ENCODE data around the gene LYPD6. TPM values are rescaled to one million over a fixed set of nuclear protein-coding genes. Genes with fewer than 3 reads are reported as not detected.
A peak's percentile ranks its signal among the peaks of the same experiment; 100 is the strongest.

Gene LYPD6
- total RNA-seq, 1 experiment from 2014 or later: 11.5 TPM

DNA sequence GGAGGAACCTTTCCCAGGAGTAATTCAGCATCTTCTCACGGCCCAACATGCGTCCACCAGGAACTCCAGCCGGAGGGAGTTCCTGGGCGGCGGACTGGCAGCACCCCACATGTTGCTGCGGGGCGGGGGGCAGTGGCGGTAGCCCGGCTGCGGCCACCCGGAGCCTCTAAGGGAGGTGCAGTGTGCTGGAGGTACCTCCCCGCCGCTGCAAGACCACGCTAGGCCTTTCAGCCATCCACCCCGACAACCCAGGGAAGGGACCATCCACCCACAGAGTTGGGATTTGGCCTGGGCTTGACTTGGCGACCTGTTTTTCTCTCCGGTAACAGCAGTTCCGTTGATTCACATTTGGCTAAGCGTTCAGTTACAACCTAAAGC lies 625 bp downstream of the LYPD6 start:
- Histone ChIP-seq H3K36me3 (no peaks in the 10 kb centered on the region), H3K4me1 (no peaks in the 10 kb centered on the region), H3K27me3 (no peaks in the 10 kb centered on the region), H3K27ac (peak overlapping the region; percentile 52), H3K9me3 (replicated peaks) (no peaks in the 10 kb centered on the region), H3K4me3 (peak overlapping the region; percentile 72)
- peak; percentile 23 to 46 for DNase-seq

DNA sequence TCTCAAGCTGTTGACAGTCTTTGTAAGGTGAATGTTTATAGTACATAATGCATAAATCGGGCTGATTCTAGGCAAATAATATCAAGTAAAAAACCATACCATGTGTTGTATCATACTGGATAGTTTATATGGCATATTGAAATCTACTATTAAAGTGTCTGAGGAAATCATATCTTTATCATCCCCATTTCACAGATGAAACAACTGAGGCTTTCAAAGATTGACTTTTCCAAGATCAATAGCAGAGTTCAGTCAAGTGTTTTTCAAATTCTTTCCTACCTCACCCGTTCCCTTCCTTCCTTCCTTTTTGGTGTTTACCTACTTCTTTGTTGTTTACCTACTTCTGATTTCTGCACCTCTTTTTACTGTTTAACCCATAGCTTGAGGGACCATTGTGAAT lies 2.0 kb downstream of the LYPD6 start:
- no peaks in the 10 kb centered on the region for H3K4me1 ChIP-seq
- no peaks in the 10 kb centered on the region for H3K36me3 ChIP-seq

GRCh38 chr2:149333636-149334035 lies 3.2 kb downstream of the LYPD6 start:
- Histone ChIP-seq H3K27me3 (no peaks in the 10 kb centered on the region), H3K4me1 (no peaks in the 10 kb centered on the region), H3K27ac (no peak overlapping the region), H3K4me3 (no peak overlapping the region), H3K36me3 (no peaks in the 10 kb centered on the region), H3K9me3 (replicated peaks) (no peaks in the 10 kb centered on the region; the same call in 1 of the 2 replicates)
- DNase-seq: no peak

More for the DNA sequence above, 2.0 kb downstream of the LYPD6 start:
- DNase-seq: no peak
- Histone ChIP-seq H3K27me3 (no peaks in the 10 kb centered on the region), H3K27ac (no peak overlapping the region), H3K9me3 (replicated peaks) (no peaks in the 10 kb centered on the region; the same call in 1 of the 2 replicates), H3K4me3 (no peak overlapping the region)

- H3K27me3 ChIP-seq: no peaks in the 10 kb centered on the region
- no peaks in the 10 kb centered on the region for H3K4me1 ChIP-seq
- H3K4me3 ChIP-seq: no peak overlapping the region
- no peaks in the 10 kb centered on the region; the same call in 1 of the 2 replicates for H3K9me3 ChIP-seq (replicated peaks)
- no peaks in the 10 kb centered on the region for H3K36me3 ChIP-seq
- no peak overlapping the region for H3K27ac ChIP-seq
- DNase-seq: no peak
These were observed 3.8 kb downstream of the LYPD6 start for GRCh38 chr2:149334156-149334555.

DNA sequence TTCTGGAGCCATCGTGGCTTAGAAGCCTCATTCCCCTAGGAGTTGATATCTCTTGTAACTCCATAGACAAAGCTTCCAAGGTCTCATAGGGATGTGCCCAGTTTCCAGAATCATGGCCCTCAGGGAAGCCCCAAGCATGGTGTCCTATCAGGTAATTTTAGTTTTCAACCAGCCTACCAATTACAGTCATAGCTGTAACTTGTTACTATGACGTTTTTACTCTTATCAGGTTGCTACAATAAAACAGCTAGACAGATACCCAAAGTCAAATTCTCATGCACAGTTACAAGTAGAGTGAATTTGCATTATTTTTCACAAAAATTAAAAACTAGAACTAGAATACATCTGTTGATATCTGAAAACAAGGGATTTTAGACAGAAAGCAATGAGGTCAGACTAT lies 8.9 kb downstream of the LYPD6 start:
- Histone ChIP-seq H3K9me3 (replicated peaks) (no peaks in the 10 kb centered on the region; the same call in 1 of the 2 replicates), H3K36me3 (no peaks in the 10 kb centered on the region), H3K4me3 (no peak overlapping the region), H3K27ac (no peak overlapping the region), H3K27me3 (no peaks in the 10 kb centered on the region), H3K4me1 (no peaks in the 10 kb centered on the region)
- DNase-seq: no peak

- Histone ChIP-seq H3K27me3 (no peaks in the 10 kb centered on the region), H3K9me3 (replicated peaks) (no peaks in the 10 kb centered on the region; the same call in 1 of the 2 replicates), H3K4me3 (no peak overlapping the region), H3K4me1 (no peaks in the 10 kb centered on the region), H3K36me3 (no peaks in the 10 kb centered on the region), H3K27ac (no peak overlapping the region)
- no peak for DNase-seq
These were observed 12.1 kb downstream of the LYPD6 start for GRCh38 chr2:149342509-149342908.

DNA sequence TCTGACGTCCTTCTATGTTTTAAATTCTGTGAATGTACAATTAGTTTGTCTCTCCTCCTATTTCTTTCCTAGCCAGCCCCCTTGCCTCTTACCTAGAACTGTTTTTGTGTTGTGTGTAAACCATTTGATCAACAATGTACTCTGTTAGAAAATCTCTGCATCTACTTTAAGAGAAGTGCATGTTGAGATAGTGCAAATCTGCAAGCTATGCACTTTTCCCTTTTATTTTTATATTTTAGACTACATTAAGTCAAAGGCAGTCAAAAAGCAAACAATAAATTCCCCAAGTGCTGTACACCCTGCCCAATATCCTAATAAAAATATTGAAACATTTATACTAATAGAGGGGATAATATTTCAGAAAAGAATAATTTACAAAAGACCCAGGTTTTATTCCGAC lies 13.7 kb downstream of the LYPD6 start:
- Histone ChIP-seq H3K4me3 (no peak overlapping the region), H3K36me3 (no peaks in the 10 kb centered on the region), H3K9me3 (replicated peaks) (no peaks in the 10 kb centered on the region), H3K4me1 (no peaks in the 10 kb centered on the region), H3K27me3 (no peaks in the 10 kb centered on the region), H3K27ac (no peak overlapping the region)
- no peak for DNase-seq

DNA sequence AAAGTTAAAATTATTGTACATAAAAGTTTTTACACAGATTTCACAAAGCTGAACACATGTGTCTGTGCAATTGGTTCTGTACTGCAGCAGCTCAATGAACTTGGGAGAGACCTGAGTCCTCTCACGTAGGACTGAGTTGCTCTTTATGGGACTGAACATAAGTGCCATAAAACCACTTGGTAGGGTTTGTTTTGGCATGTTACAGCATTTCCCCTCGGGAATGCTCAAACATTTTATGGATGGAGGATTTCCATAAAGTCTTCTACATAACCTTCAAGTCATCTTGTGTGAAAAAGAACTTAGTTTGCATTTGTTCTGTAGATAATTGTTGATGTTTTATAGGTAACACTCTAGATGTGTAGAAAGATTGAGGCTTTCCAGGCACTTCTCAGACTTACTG lies 15.9 kb downstream of the LYPD6 start:
- H3K36me3 ChIP-seq: no peaks in the 10 kb centered on the region
- no peak overlapping the region for H3K4me3 ChIP-seq
- no peak for DNase-seq
- no peaks in the 10 kb centered on the region for H3K27me3 ChIP-seq
- H3K4me1 ChIP-seq: peaks cover 4% of the 10 kb centered on the region; the same call in 1 of the 2 replicates
- H3K27ac ChIP-seq: no peak overlapping the region
- H3K9me3 ChIP-seq (replicated peaks): no peaks in the 10 kb centered on the region

DNA sequence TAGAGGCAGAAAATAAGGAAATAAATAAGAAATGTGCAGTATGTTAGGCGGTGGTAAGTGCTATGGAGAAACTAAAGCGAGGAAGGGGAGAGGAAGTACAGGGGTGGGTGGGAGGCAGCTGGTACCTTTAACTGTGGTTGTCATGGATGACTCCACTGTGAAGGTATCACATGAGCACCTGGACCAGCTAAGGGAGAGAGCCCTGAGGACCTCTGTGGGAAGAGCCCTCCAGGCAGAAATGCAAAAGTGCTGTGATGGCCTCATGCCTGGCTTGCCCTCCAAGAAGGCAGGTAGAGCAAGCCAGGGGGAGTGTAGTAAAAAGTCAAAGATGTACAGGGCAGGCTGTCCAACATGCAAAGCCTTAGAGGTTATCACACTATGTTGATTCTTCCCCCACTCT lies 17.9 kb downstream of the LYPD6 start:
- no peaks in the 10 kb centered on the region for H3K36me3 ChIP-seq
- DNase-seq: no peak
- H3K4me3 ChIP-seq: no peak overlapping the region

DNA sequence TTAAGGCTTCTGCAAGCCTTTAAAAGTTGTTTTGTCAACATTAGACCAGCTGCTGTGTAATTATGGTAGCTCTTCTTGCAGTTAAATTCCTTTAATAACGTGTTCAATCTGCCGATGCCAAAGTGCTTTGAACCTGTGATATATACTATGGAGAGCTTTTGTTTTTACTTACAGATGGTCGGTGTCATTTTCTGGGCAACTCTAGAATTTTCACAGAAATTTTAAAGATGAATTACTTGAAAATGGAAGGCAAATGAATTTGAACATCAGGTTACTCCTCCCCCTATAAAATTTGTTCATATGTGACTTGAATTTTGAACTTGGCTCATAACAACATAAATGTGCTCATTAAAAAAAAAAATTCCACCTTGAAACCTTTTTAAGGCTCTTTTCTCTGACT lies 23.0 kb downstream of the LYPD6 start:
- peaks cover 4% of the 10 kb centered on the region; the same call in 1 of the 2 replicates for H3K4me1 ChIP-seq
- no peaks in the 10 kb centered on the region for H3K36me3 ChIP-seq
- no peaks in the 10 kb centered on the region for H3K27me3 ChIP-seq
- H3K9me3 ChIP-seq (replicated peaks): no peaks in the 10 kb centered on the region
- H3K4me3 ChIP-seq: no peak overlapping the region
- no peak for DNase-seq
- H3K27ac ChIP-seq: no peak overlapping the region

More for the DNA sequence above, 17.9 kb downstream of the LYPD6 start:
- peaks cover 4% of the 10 kb centered on the region; the same call in 1 of the 2 replicates for H3K4me1 ChIP-seq
- no peaks in the 10 kb centered on the region for H3K27me3 ChIP-seq
- no peak overlapping the region for H3K27ac ChIP-seq
- no peaks in the 10 kb centered on the region for H3K9me3 ChIP-seq (replicated peaks)

GRCh38 chr2:149355716-149356422 lies 25.5 kb downstream of the LYPD6 start:
- Histone ChIP-seq H3K36me3 (no peaks in the 10 kb centered on the region), H3K27me3 (no peaks in the 10 kb centered on the region), H3K27ac (no peak overlapping the region), H3K4me3 (no peak overlapping the region), H3K9me3 (replicated peaks) (no peaks in the 10 kb centered on the region), H3K4me1 (no peaks in the 10 kb centered on the region)
- DNase-seq: no peak

DNA sequence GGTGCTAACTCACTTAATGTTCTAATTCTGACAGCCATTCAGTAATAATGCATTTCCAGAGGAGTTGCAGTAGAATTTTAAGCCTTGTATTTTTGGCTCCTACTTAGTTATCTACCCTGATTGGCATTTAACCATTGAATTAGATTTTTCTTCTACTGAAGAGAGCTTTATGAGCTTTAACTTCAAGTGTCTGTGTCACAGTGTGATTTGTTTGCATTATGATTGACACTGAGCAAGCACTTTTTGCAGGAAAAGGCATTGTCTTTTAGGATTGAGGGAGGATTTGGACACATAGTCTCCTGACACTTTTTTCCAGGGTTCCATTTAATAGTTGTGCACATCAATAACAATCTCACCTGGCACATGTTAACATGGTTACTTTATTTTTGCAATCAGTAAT lies 26.7 kb downstream of the LYPD6 start:
- Histone ChIP-seq H3K27ac (no peak overlapping the region), H3K36me3 (no peaks in the 10 kb centered on the region), H3K4me1 (no peaks in the 10 kb centered on the region), H3K9me3 (replicated peaks) (no peaks in the 10 kb centered on the region), H3K27me3 (no peaks in the 10 kb centered on the region), H3K4me3 (no peak overlapping the region)
- DNase-seq: no peak

GRCh38 chr2:149360106-149360505 lies 29.7 kb downstream of the LYPD6 start:
- Histone ChIP-seq H3K4me3 (no peak overlapping the region), H3K36me3 (no peaks in the 10 kb centered on the region), H3K27me3 (no peaks in the 10 kb centered on the region), H3K27ac (no peak overlapping the region), H3K4me1 (no peaks in the 10 kb centered on the region), H3K9me3 (replicated peaks) (no peaks in the 10 kb centered on the region)
- DNase-seq: no peak

GRCh38 chr2:149363958-149364357 lies 33.6 kb downstream of the LYPD6 start:
- no peaks in the 10 kb centered on the region for H3K9me3 ChIP-seq (replicated peaks)
- no peaks in the 10 kb centered on the region for H3K27me3 ChIP-seq
- H3K36me3 ChIP-seq: no peaks in the 10 kb centered on the region
- no peak for DNase-seq
- H3K4me1 ChIP-seq: no peaks in the 10 kb centered on the region; the same call in 1 of the 2 replicates
- H3K27ac ChIP-seq: no peak overlapping the region
- H3K4me3 ChIP-seq: no peak overlapping the region

GRCh38 chr2:149364839-149365238 lies 34.5 kb downstream of the LYPD6 start:
- H3K27me3 ChIP-seq: no peaks in the 10 kb centered on the region
- H3K4me1 ChIP-seq: no peaks in the 10 kb centered on the region; the same call in 1 of the 2 replicates
- no peak overlapping the region for H3K27ac ChIP-seq
- no peaks in the 10 kb centered on the region for H3K9me3 ChIP-seq (replicated peaks)
- no peak overlapping the region for H3K4me3 ChIP-seq
- H3K36me3 ChIP-seq: no peaks in the 10 kb centered on the region
- no peak for DNase-seq

Measured in SJCRH30 (cell line).